GM15510 (cell line): ENCODE data around the gene TAF4.

ENCODE experiments used
- POLR2A ChIP-seq: IDR thresholded peaks from 3 replicates; pipeline ENCODE4 v1.6.1; 2011; ENCODE audit warnings: borderline replicate concordance; ENCODE audit not compliant: insufficient read length; ENCODE audit errors: extremely low read depth

Gene TAF4

DNA sequence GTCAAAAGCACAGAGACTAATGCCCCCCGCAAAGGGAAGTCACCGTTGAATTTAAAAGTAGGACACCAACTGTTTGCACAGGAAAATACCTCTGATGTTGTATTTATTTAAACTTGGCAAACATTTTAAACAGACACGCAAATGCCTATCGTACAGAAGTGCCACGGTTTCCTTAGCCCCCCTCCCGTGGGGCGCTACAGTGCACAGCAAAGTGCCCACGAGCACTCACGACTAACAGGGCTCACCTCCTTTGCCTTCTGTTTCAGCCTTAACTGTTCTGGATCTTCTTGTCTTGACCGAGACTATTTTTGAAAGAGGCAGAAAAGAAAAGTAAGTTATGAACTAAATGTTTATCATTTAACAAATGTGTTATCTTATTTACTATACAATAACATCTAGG lies 67.8 kb downstream of the TAF4 start:
- no peak for TF ChIP-seq POLR2A

DNA sequence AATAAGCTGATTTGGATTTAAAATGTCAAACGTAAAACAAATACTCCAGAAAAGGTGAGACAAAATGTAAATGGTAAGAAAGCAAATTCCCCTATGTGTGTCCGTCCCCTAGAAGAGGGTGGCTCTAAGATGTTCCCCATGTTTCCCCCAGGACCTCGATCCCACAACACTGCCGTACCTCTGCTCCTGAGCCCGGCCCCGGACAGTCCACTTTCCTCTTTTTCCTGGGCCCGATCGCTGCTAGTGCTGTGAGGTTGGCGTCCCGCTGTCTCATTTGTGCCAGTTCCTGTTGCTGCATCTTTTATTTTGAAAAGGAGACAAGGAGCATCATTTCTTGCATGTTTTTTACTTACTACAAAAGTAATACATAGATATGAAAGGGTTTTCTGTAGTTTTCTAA lies 68.3 kb downstream of the TAF4 start:
- no peak for TF ChIP-seq POLR2A

DNA sequence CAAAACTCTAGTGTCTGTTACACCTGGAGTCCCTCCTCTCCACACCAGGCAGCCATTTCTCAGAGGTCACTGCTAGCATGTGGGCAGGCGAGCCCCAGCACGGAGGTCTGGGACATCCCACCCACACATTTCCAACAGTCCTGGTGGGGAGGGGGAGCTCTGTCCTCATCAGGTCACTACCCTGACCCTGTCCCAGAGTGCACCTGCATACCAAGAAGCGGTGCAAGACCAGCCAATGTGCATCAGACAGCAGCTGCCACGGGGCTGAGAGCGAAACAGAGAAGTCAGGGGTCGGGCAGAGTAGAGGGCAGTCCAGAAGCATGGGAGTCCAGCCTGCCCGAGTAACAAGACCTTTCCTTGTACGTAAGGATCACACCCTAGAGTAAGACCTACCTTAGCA lies 71.1 kb downstream of the TAF4 start:
- TF ChIP-seq POLR2A, result no peak

DNA sequence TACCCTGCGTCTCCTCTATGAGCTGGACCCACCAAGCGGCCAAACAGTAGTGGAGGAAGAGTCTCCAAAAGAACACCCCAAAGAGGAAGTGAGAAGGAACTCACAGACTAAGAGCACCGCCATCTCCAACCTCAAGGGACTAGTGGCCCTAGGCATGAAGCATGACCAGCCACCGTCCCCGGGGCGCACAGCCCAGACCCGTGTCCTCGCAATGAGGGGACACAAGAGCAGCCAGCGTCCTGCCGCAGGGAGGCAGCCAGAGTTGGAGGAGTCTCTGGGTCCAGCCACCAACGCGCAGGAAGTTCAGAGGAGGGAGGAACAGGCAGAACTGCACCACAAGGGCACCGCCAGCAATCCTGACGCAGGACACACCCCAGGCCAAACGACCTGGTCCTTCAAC lies 72.6 kb downstream of the TAF4 start:
- no peak for TF ChIP-seq POLR2A

DNA sequence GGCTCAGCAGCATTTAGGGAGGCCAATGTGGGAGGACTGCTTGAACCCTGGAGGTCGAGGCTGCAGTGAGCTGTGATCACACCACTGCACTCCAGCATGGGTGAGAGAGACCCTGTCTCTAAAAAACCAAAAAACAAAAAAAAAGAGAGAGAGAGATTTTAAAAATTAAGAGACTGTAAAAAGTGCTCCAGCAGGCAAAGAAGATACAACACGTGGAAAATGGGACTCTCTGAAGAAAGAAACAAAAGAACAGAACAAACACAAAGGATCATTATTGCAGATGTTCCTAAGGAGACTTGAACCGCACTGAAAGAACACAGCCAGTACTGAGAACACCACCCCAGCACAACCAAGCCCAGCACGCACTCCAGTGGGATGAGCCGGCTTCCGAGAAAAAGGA lies 74.2 kb downstream of the TAF4 start:
- no peak for TF ChIP-seq POLR2A

DNA sequence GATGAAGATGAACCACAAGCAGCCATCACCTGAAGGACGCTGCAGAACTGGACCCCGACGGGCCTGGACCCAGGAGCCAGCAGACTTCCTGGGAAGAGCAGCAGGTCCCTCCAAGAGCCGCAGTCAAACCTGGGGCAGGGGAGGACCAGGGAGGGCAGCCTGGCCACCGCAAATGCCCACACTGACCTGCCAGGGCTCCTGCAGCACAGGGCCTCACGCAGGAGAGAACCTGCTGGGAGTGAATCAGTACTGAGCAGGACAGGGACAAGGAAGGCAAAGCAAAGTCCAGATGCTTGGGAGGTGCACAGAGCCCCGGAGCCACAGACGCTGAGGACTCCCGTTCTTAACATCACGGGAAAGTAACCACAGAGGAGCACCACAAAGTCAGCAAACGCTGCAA lies 75.2 kb downstream of the TAF4 start:
- TF ChIP-seq POLR2A, result no peak

DNA sequence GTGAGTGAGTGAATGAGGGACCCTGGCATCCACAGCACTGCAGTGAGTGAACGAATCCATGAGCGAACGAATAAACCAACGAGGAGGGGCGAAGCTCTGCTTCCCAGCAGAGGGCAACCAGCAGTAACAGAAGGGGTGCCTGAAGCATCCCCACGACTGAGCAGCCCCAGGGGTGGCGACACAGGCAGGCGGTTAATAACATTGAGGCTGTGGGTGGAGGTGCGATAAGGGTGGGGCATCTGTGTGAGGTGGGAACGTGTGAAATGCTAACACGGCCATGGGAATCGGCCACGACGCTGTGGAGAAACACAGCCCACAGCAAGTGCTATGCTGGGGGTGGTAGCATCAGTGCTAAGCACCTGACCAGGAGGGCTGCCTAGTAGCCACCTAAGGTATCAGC lies 75.9 kb downstream of the TAF4 start:
- TF ChIP-seq POLR2A, result no peak

- no peak for TF ChIP-seq POLR2A
Observed at GRCh38 chr20:61988665-61989064, 77.0 kb downstream of the TAF4 start.

DNA sequence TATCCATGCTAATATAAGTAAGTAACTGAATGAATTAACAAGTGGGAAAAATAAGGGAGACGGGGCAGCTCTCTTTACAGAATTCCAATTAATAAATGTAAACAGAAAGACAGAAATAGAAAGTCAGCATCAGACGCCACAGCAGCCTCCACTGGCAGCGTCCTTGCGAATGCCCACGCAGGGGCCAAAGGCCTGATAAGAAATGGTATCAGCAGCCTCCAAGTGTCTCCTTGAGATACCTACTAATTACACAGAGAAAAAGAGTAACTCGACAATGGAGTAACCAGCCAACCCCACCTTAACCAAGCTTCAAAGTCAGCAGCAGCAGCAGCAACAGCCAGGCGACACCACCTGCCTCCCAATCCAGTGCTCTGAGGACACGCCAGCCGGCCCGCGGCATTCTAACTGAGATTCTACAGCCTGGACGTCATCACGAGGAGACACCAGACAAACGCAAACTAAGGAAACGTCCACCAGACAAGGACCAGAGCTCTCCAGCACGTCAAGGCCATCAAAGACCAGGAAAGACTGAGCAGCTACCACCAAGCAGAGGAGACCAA lies 78.8 kb downstream of the TAF4 start:
- TF ChIP-seq POLR2A, result no peak

GRCh38 chr20:61985096-61985495 lies 80.6 kb downstream of the TAF4 start:
- TF ChIP-seq POLR2A, result no peak

DNA sequence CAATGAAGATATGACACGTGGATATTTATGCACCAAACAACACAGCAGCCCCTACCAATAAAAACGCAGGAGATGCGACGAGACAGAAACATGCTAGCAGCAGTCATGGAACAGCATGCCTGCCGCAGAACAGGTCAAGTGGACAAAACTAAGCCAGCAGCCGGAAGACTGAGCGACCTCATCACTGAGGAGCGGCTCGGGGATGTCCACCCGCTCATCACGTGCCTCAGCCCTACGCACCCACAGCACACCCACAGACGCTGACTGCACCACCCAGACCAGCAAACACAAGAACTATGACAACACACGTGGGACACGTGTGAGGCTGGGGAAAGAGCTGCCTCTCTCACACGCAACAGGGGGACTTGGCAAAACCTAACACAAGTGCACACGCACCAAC lies 81.7 kb downstream of the TAF4 start:
- TF ChIP-seq POLR2A, result no peak

- no peak for TF ChIP-seq POLR2A
Observed at GRCh38 chr20:61982951-61983315, 82.7 kb downstream of the TAF4 start.

DNA sequence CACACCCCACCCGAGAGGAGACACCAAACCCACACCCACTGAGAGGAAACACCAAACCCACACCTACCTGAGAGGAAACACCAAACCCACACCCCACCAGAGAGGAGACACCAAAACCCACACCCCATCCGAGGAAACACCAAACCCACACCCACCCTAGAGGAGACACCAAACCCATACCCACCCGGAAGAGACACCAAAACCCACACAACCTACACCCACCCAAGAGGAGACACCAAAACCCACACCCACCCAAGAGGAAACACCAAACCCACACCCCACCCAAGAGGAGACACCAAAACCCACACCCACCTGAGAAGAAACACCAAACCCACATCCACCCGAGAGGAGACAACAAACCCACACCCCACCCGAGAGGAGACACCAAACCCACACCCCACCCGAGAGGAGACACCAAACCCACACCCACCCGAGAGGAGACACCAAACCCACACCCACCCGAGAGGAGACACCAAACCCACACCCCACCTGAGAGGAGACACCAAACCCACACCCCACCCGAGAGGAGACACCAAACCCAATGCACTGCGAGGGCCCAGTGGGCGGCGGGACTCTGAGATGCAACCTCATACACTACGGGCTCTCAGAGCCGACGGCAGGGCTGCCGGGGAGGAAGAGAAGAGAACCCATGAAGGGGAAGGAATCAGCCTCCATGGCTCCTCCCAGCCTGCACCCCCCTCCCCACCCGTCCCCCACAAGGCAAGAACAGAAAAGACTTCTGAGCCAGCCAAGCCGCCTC lies 83.3 kb downstream of the TAF4 start:
- TF ChIP-seq POLR2A, result no peak

- no peak for TF ChIP-seq POLR2A
Observed at GRCh38 chr20:61980647-61981583, 84.8 kb downstream of the TAF4 start.
